Bone marrow (tissue), 2 donors: ENCODE measurements around the gene KLHDC4.
A peak's percentile ranks its signal among the peaks of the same experiment; 100 is the strongest.
"Not testable (repeated sequence)": the region's sequence is repeated elsewhere in the genome, so short reads cannot be mapped to it uniquely, and the experiment has no call there.

Source experiments
- DNase-seq, 2 donors: peaks; one replicate each; lab custom pipeline; 2025; lab: John Stamatoyannopoulos, UW

The KLHDC4 gene

GRCh38 chr16:87684106-87684677, 81.6 kb downstream of the KLHDC4 start:
- DNase-seq, result no peak

GRCh38 chr16:87682852-87683399, 82.9 kb downstream of the KLHDC4 start:
- no peak for DNase-seq

GRCh38 chr16:87681981-87682570, 83.7 kb downstream of the KLHDC4 start:
- no peak for DNase-seq

GRCh38 chr16:87681051-87681602, 84.7 kb downstream of the KLHDC4 start:
- not testable (repeated sequence) for DNase-seq

- no peak for DNase-seq
These were observed 85.5 kb downstream of the KLHDC4 start for GRCh38 chr16:87680272-87680644.

GRCh38 chr16:87679593-87680271, 86.1 kb downstream of the KLHDC4 start:
- DNase-seq, result no peak

GRCh38 chr16:87678618-87679017, 87.2 kb downstream of the KLHDC4 start:
- DNase-seq, result no peak

- no peak for DNase-seq
These were observed 88.0 kb downstream of the KLHDC4 start for GRCh38 chr16:87677830-87678229.

GRCh38 chr16:87675111-87675719, 90.6 kb downstream of the KLHDC4 start:
- DNase-seq, result no peak

- DNase-seq, result no peak
These were observed 91.4 kb downstream of the KLHDC4 start for GRCh38 chr16:87674419-87674818.

GRCh38 chr16:87671715-87672270, 94.0 kb downstream of the KLHDC4 start:
- DNase-seq, result no peak

- no peak for DNase-seq
These were observed 94.6 kb downstream of the KLHDC4 start for GRCh38 chr16:87671221-87671620.

GRCh38 chr16:87669672-87670071, 96.1 kb downstream of the KLHDC4 start:
- no peak for DNase-seq

GRCh38 chr16:87667946-87668345, 97.8 kb downstream of the KLHDC4 start:
- no peak for DNase-seq

- DNase-seq, result no peak
These were observed 98.3 kb downstream of the KLHDC4 start for GRCh38 chr16:87667443-87667842.

- no peak for DNase-seq
These were observed 98.9 kb downstream of the KLHDC4 start for GRCh38 chr16:87666919-87667318.

- DNase-seq, result no peak
These were observed 100.6 kb downstream of the KLHDC4 start for GRCh38 chr16:87665193-87665592.

- no peak for DNase-seq
These were observed 101.0 kb downstream of the KLHDC4 start for GRCh38 chr16:87664792-87665191.

GRCh38 chr16:87662254-87663204, 103.3 kb downstream of the KLHDC4 start:
- DNase-seq, result no peak

- DNase-seq, result peak; percentile 16 to 68
These were observed 104.2 kb downstream of the KLHDC4 start for GRCh38 chr16:87661561-87661960.
